Endothelial cell of umbilical vein (primary cell): ENCODE results near the gene MECP2.
"Not testable (repeated sequence)": the region's sequence is repeated elsewhere in the genome, so short reads cannot be mapped to it uniquely, and the experiment has no call there.

ENCODE experiments used
- EZH2 ChIP-seq: IDR thresholded peaks from 2 replicates; pipeline ENCODE4 v1.6.1; 2012; ENCODE audit warnings: borderline replicate concordance, low read depth, mild to moderate bottlenecking, moderate library complexity, low read length, inconsistent platforms; ENCODE audit not compliant: severe bottlenecking
- FOS ChIP-seq: IDR thresholded peaks from 2 replicates; pipeline ENCODE4 v1.6.1; 2011; ENCODE audit warnings: mild to moderate bottlenecking, low read length, moderate library complexity, borderline replicate concordance; ENCODE audit not compliant: insufficient read depth
- JUN ChIP-seq: IDR thresholded peaks from 2 replicates; pipeline ENCODE4 v1.6.1; 2011; ENCODE audit warnings: borderline replicate concordance, low read depth; ENCODE audit not compliant: insufficient read length, insufficient read depth
- POLR2A ChIP-seq: IDR thresholded peaks from 2 replicates; pipeline ENCODE4 v1.6.1; 2012; ENCODE audit warnings: low read depth, mild to moderate bottlenecking, control low read depth, low read length
- POLR2AphosphoS5 ChIP-seq: IDR thresholded peaks from 2 replicates; pipeline ENCODE4 v1.6.1; 2012; ENCODE audit warnings: low read depth, mild to moderate bottlenecking, control low read depth, low read length, moderate library complexity; ENCODE audit not compliant: insufficient read depth
- TF ChIP-seq, protein P1 (sequence below), 2 donors: IDR thresholded peaks; 1 replicate in 1 of 2; 2 replicates in 1 of 2; pipeline ENCODE4 v1.5.1; 2011; ENCODE audit warnings: low read length in 2 of 2, mild to moderate bottlenecking in 2 of 2, moderate library complexity in 2 of 2, control low read depth in 1 of 2, inconsistent platforms in 1 of 2, low read depth in 1 of 2; ENCODE audit not compliant: insufficient read depth in 1 of 2; ENCODE audit errors: extremely low read depth in 1 of 2
- TF ChIP-seq, protein P2 (sequence below): IDR thresholded peaks from 2 replicates; pipeline ENCODE4 v1.6.1; 2011; ENCODE audit not compliant: insufficient read depth, insufficient read length

- TF ChIP-seq POLR2A, EZH2, FOS, JUN, POLR2AphosphoS5: not testable (repeated sequence)
- TF ChIP-seq, protein P1, sequence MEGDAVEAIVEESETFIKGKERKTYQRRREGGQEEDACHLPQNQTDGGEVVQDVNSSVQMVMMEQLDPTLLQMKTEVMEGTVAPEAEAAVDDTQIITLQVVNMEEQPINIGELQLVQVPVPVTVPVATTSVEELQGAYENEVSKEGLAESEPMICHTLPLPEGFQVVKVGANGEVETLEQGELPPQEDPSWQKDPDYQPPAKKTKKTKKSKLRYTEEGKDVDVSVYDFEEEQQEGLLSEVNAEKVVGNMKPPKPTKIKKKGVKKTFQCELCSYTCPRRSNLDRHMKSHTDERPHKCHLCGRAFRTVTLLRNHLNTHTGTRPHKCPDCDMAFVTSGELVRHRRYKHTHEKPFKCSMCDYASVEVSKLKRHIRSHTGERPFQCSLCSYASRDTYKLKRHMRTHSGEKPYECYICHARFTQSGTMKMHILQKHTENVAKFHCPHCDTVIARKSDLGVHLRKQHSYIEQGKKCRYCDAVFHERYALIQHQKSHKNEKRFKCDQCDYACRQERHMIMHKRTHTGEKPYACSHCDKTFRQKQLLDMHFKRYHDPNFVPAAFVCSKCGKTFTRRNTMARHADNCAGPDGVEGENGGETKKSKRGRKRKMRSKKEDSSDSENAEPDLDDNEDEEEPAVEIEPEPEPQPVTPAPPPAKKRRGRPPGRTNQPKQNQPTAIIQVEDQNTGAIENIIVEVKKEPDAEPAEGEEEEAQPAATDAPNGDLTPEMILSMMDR (IDR thresholded peaks at IDR 0.05; ENCODE audit: extremely low read depth in 1 of 2, insufficient read depth in 1 of 2, low read depth in 1 of 2, low read length in 2 of 2) = not testable (repeated sequence)
- TF ChIP-seq, protein P2, sequence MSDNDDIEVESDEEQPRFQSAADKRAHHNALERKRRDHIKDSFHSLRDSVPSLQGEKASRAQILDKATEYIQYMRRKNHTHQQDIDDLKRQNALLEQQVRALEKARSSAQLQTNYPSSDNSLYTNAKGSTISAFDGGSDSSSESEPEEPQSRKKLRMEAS = not testable (repeated sequence)
Measured at GRCh38 chrX:153980394-153980793, 117.1 kb downstream of the MECP2 start.
